Liver (tissue), 3 donors: ENCODE results near the gene ADAMTS14.

Experiments
- TF ChIP-seq, protein P1 (sequence below): fragments of 150-350 bp; IDR thresholded peaks from 2 replicates; pipeline ENCODE4 v1.5.1; 2017; ENCODE audit warnings: improper control_type of control experiment, low read depth, low read length; ENCODE audit not compliant: missing input control
- TF ChIP-seq, protein P2 (sequence below): IDR thresholded peaks from 2 replicates; pipeline ENCODE4 v1.6.1; 2016; ENCODE audit warnings: antibody characterized with exemption
- TF ChIP-seq, protein P3 (sequence below): IDR thresholded peaks from 2 replicates; pipeline ENCODE4 v1.6.1; 2016; ENCODE audit warnings: antibody characterized with exemption
- donor health status: healthy.
- donor health status: healthy.

DNA sequence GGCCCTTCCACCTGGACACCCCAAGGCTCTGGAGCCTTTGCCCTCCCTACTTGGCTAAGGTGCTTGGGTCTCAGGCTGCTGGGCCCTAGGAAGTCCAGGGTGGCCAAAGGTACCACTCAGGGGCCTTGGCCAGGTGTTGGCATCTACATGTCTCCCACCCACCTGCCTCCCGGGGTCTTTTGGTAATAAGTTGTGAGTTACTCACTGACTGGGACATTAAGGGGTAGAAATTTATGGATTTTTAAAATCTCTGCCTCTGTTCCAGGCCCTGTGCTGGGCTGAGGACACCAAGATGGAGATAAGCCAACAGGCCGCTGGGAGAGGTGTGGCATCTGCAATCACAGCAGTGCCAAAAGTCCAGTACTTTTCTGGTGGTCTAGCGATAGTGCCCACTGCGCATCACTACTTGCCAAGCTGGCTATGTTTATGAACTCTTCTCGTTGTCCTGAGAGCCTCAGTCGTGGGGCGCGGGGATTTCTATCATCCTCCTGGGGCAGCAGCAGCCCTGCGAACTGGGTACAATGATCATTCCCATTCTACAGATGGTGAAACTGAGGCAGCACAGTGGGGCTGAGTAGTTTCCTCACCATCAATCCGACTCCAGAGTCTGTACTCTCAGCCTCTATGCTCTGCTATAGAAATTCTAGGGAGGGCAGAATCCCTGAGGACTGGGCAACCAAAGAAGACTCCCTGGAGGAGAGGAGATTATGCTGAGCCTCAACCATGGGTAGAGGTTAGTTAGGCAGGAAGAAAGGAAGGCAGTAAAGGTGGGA is 76.7 kb downstream of the ADAMTS14 start:
- TF ChIP-seq, protein P1, sequence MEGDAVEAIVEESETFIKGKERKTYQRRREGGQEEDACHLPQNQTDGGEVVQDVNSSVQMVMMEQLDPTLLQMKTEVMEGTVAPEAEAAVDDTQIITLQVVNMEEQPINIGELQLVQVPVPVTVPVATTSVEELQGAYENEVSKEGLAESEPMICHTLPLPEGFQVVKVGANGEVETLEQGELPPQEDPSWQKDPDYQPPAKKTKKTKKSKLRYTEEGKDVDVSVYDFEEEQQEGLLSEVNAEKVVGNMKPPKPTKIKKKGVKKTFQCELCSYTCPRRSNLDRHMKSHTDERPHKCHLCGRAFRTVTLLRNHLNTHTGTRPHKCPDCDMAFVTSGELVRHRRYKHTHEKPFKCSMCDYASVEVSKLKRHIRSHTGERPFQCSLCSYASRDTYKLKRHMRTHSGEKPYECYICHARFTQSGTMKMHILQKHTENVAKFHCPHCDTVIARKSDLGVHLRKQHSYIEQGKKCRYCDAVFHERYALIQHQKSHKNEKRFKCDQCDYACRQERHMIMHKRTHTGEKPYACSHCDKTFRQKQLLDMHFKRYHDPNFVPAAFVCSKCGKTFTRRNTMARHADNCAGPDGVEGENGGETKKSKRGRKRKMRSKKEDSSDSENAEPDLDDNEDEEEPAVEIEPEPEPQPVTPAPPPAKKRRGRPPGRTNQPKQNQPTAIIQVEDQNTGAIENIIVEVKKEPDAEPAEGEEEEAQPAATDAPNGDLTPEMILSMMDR: no peak
- TF ChIP-seq, protein P2, sequence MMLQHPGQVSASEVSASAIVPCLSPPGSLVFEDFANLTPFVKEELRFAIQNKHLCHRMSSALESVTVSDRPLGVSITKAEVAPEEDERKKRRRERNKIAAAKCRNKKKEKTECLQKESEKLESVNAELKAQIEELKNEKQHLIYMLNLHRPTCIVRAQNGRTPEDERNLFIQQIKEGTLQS: no peak
- TF ChIP-seq, protein P3, sequence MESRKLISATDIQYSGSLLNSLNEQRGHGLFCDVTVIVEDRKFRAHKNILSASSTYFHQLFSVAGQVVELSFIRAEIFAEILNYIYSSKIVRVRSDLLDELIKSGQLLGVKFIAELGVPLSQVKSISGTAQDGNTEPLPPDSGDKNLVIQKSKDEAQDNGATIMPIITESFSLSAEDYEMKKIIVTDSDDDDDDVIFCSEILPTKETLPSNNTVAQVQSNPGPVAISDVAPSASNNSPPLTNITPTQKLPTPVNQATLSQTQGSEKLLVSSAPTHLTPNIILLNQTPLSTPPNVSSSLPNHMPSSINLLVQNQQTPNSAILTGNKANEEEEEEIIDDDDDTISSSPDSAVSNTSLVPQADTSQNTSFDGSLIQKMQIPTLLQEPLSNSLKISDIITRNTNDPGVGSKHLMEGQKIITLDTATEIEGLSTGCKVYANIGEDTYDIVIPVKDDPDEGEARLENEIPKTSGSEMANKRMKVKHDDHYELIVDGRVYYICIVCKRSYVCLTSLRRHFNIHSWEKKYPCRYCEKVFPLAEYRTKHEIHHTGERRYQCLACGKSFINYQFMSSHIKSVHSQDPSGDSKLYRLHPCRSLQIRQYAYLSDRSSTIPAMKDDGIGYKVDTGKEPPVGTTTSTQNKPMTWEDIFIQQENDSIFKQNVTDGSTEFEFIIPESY: no peak
